Stromal cell of bone marrow (primary cell): ENCODE measurements around the gene FAM53A.
"Not testable (repeated sequence)": the region's sequence is repeated elsewhere in the genome, so short reads cannot be mapped to it uniquely, and the experiment has no call there.

Experiments
- DNase-seq: peaks from one replicate; pipeline ENCODE4 v3.0.0-alpha.2; 2012; ENCODE audit warnings: low read depth

The FAM53A gene

GRCh38 chr4:1685235-1686150 lies 1.4 kb upstream of the FAM53A start:
- DNase-seq = no peak

GRCh38 chr4:1684506-1685234 lies 557 bp upstream of the FAM53A start:
- no peak for DNase-seq

- peak; percentile 80 for DNase-seq
Measured at GRCh38 chr4:1683261-1683735, 815 bp downstream of the FAM53A start.

GRCh38 chr4:1682860-1683259 lies 1.3 kb downstream of the FAM53A start:
- DNase-seq = no peak

GRCh38 chr4:1678244-1678643 lies 5.9 kb downstream of the FAM53A start:
- no peak for DNase-seq

- no peak for DNase-seq
Measured at GRCh38 chr4:1676605-1677525, 7.2 kb downstream of the FAM53A start.

- no peak for DNase-seq
Measured at GRCh38 chr4:1675802-1676137, 8.3 kb downstream of the FAM53A start.

GRCh38 chr4:1675136-1675801 lies 8.8 kb downstream of the FAM53A start:
- DNase-seq = no peak

GRCh38 chr4:1674682-1675081 lies 9.4 kb downstream of the FAM53A start:
- no peak for DNase-seq

- DNase-seq = no peak
Measured at GRCh38 chr4:1673671-1674070, 10.4 kb downstream of the FAM53A start.

GRCh38 chr4:1671011-1671410 lies 13.1 kb downstream of the FAM53A start:
- DNase-seq = not testable (repeated sequence)

- DNase-seq = no peak
Measured at GRCh38 chr4:1670279-1670678, 13.8 kb downstream of the FAM53A start.

- no peak for DNase-seq
Measured at GRCh38 chr4:1669850-1670249, 14.3 kb downstream of the FAM53A start.

- no peak for DNase-seq
Measured at GRCh38 chr4:1669270-1669669, 14.8 kb downstream of the FAM53A start.

GRCh38 chr4:1668488-1668840 lies 15.6 kb downstream of the FAM53A start:
- no peak for DNase-seq

GRCh38 chr4:1667273-1667672 lies 16.8 kb downstream of the FAM53A start:
- DNase-seq = no peak

GRCh38 chr4:1666391-1666790 lies 17.7 kb downstream of the FAM53A start:
- no peak for DNase-seq

GRCh38 chr4:1664141-1664540 lies 20.0 kb downstream of the FAM53A start:
- no peak for DNase-seq

- DNase-seq = no peak
Measured at GRCh38 chr4:1663549-1663948, 20.6 kb downstream of the FAM53A start.

GRCh38 chr4:1661695-1662094 lies 22.4 kb downstream of the FAM53A start:
- DNase-seq = no peak

GRCh38 chr4:1660948-1661677 lies 23.0 kb downstream of the FAM53A start:
- no peak for DNase-seq
